Activated CD8-positive, alpha-beta T cell treated with anti-CD3 and anti-CD28 coated beads for 36 hours (primary cell): ENCODE measurements around the gene CMTM7. TPM values are rescaled to one million over a fixed set of nuclear protein-coding genes. Genes with fewer than 3 reads are reported as not detected.

Experiments used
- ATAC-seq: fragments of 200-7000 bp; cut with Tn5 transposase; one replicate; pipeline ENCODE4 v1.10.0; 2021; ENCODE audit warnings: mild to moderate bottlenecking, moderate library complexity
- CTCF ChIA-PET: fragments of 350-600 bp; sonication (Branson Sonifier 250); formaldehyde crosslinking; loops from one replicate; lab custom pipeline; 2021; ENCODE audit warnings: antibody characterized with exemption; lab: Charles Lee
- POLR2A ChIA-PET: fragments of 350-600 bp; sonication (Branson Sonifier 250); formaldehyde crosslinking; loops from one replicate; lab custom pipeline; 2021; ENCODE audit warnings: antibody characterized with exemption; lab: Charles Lee
- DNase-seq: peaks from one replicate; pipeline ENCODE4 v3.0.0-alpha.2; 2020
- H3K27ac Mint-ChIP-seq: one replicate; pipeline ENCODE4 v1.8.0; 2021; ENCODE audit warnings: mild to moderate bottlenecking, mixed read lengths
- H3K27me3 Mint-ChIP-seq: one replicate; pipeline ENCODE4 v1.8.0; 2021; ENCODE audit warnings: mixed read lengths
- H3K36me3 Mint-ChIP-seq: one replicate; pipeline ENCODE4 v1.8.0; 2021; ENCODE audit warnings: low read depth, mixed read lengths
- H3K4me1 Mint-ChIP-seq: one replicate; pipeline ENCODE4 v1.8.0; 2021; ENCODE audit warnings: low read depth, mixed read lengths
- H3K4me3 Mint-ChIP-seq: one replicate; pipeline ENCODE4 v1.8.0; 2021; ENCODE audit warnings: mild to moderate bottlenecking, moderate library complexity, mixed read lengths
- H3K9me3 Mint-ChIP-seq: one replicate; pipeline ENCODE4 v1.8.0; 2021; ENCODE audit warnings: mixed read lengths
- intact Hi-C: fragments of 100-400 bp; cut with micrococcal nuclease; formaldehyde crosslinking; loops from one replicate; pipeline ENCODE4 v1.10.0; 2022
- total RNA-seq, 2 experiments: library from RNA; stranded (reverse); gene quantifications; one replicate each; pipeline ENCODE4 v1.2.3, GENCODE V29; 2021
- TF ChIP-seq, protein P1 (sequence below): fragments of 200-600 bp; IDR thresholded peaks from one replicate; pipeline ENCODE4 v1.8.0; 2022; ENCODE audit warnings: antibody characterized with exemption, mild to moderate bottlenecking

CMTM7 gene
- total RNA-seq, 2 experiments from 2014 or later: 36.1 to 37.2 TPM

DNA sequence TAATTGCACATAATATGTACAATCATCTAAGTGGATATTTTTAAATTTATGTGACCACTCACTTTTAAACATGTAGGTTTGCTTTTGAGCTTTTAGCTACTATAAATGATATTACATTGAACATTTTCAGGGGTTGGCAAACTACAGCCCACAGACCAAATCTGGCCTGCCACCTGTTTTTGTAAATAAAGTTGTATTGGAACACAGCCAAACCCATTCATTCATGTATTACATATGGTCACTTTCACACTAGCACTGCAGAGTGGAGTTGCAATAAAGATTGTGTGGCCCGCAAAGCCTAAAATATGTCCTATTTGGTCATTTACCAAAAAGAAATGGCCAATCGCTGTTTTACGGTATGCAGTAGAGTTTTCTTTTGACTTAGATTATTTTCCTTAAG lies 21.2 kb downstream of the CMTM7 start:
- TF ChIP-seq, protein P1, sequence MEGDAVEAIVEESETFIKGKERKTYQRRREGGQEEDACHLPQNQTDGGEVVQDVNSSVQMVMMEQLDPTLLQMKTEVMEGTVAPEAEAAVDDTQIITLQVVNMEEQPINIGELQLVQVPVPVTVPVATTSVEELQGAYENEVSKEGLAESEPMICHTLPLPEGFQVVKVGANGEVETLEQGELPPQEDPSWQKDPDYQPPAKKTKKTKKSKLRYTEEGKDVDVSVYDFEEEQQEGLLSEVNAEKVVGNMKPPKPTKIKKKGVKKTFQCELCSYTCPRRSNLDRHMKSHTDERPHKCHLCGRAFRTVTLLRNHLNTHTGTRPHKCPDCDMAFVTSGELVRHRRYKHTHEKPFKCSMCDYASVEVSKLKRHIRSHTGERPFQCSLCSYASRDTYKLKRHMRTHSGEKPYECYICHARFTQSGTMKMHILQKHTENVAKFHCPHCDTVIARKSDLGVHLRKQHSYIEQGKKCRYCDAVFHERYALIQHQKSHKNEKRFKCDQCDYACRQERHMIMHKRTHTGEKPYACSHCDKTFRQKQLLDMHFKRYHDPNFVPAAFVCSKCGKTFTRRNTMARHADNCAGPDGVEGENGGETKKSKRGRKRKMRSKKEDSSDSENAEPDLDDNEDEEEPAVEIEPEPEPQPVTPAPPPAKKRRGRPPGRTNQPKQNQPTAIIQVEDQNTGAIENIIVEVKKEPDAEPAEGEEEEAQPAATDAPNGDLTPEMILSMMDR: no peak
- DNase-seq (no peak), ATAC-seq (no peak)
- intact Hi-C loops: no loop called here
- Mint-ChIP-seq H3K36me3 (peaks cover 22% of the 10 kb centered on the region), H3K9me3 (no peaks in the 10 kb centered on the region), H3K27me3 (no peaks in the 10 kb centered on the region), H3K4me3 (no peak overlapping the region), H3K27ac (no peak overlapping the region), H3K4me1 (peaks cover 63% of the 10 kb centered on the region)
- CTCF ChIA-PET: interaction anchor here (1.1 to 7.9 kb wide), 5 partner anchors 11 to 55 kb away, joined by 3 to 47 read pairs (median 17); no protein-coding TSS in a partner anchor
- POLR2A ChIA-PET: interaction anchor here (0.9 to 1.2 kb wide), 2 partner anchors 10 to 69 kb away, joined by 3 read pairs; no protein-coding TSS in a partner anchor

DNA sequence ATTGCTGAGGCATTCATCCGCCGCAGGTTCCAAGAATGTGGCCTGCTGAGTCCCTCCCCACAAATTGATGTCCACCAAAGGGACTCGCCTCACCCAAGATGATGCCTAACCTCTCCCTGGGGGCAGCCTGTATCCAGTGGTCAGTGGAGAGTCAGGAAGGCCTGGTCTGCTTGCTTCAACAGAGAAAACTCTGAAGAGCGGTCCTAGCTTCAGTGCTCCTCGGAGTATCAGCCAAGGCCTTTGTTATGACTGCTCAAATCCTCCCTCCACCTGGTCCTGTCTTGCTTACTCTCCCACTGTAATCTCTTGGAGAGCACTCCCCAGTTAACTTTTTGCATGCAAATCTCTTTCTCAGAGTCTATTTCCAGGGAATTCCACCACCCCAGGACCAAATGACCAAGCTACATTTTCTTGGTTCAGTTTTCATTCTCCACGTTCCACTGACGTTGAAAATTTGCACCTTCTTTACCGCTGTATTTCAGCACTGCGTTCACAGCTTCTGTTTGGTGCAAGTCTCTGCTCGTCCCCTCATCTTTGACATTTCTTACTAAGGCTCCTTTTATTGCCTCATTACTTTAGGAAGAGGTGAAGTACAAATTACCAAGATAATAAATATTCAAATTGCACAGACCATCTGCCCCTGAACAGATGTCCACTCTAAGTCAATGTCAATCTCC lies 22.3 kb downstream of the CMTM7 start:
- Mint-ChIP-seq H3K27me3 (no peaks in the 10 kb centered on the region), H3K27ac (peak overlapping the region; percentile 92), H3K4me3 (peak overlapping the region; percentile 39), H3K36me3 (peaks cover 22% of the 10 kb centered on the region), H3K4me1 (peaks cover 69% of the 10 kb centered on the region), H3K9me3 (no peaks in the 10 kb centered on the region)
- TF ChIP-seq, protein P1: no peak
- POLR2A ChIA-PET: interaction anchor here (0.7 to 1.7 kb wide), 9 partner anchors 9 to 100 kb away, joined by 3 to 8 read pairs (median 3); no protein-coding TSS in a partner anchor
- intact Hi-C loops: no loop called here
- CTCF ChIA-PET: interaction anchor here (1.1 to 7.9 kb wide), 10 partner anchors 8 to 54 kb away, joined by 3 to 47 read pairs (median 4); no protein-coding TSS in a partner anchor
- DNase-seq (no peak), ATAC-seq (peak; percentile 25)

DNA sequence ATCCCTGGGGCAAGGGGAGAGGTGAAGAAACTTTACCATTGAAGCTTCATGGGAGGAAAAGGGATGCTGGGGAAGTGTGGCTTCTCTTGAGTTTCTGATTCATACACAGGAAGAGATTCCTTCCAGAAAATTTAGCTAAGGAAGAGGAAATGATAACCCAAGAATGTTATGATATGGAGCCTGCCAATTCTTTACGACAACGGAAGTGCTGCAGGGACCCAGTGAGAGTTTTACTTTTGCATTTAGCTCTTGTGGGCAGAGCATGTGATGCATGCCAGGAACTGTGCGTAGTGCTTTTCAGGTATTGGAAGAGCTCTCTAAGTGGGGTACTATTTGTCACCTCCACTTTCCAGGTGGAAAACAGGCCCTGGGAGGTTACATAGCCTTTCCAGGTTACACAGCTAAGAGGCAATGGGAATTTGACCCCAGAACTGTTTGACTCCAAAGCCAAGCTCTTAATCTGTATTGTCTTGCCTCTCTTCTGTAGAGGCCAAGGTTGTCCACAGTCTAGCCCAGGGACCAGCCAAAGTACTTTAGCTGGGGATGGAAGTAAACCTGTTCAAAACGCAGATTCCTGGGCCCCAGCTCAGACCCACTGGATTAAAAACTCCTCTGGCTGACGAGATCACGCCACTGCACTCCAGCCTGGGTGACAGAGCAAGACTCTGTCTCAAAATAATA lies 23.0 kb downstream of the CMTM7 start:
- peaks cover 25% of the 10 kb centered on the region for H3K36me3 Mint-ChIP-seq
- TF ChIP-seq, protein P1: no peak
- ChIA-PET CTCF (interaction anchor here (1.1 to 7.9 kb wide), 8 partner anchors 9 to 53 kb away, joined by 3 to 47 read pairs (median 8); no protein-coding TSS in a partner anchor), POLR2A (interaction anchor here (0.7 to 1.7 kb wide), 9 partner anchors 12 to 101 kb away, joined by 3 to 8 read pairs (median 3); no protein-coding TSS in a partner anchor)
- H3K4me1 Mint-ChIP-seq: peaks cover 70% of the 10 kb centered on the region
- ATAC-seq (peak; percentile 89), DNase-seq (peak; percentile 67)
- H3K4me3 Mint-ChIP-seq: peak overlapping the region; percentile 39
- H3K27ac Mint-ChIP-seq: peak overlapping the region; percentile 92
- no peaks in the 10 kb centered on the region for H3K9me3 Mint-ChIP-seq
- intact Hi-C loops: no loop called here
- H3K27me3 Mint-ChIP-seq: no peaks in the 10 kb centered on the region

DNA sequence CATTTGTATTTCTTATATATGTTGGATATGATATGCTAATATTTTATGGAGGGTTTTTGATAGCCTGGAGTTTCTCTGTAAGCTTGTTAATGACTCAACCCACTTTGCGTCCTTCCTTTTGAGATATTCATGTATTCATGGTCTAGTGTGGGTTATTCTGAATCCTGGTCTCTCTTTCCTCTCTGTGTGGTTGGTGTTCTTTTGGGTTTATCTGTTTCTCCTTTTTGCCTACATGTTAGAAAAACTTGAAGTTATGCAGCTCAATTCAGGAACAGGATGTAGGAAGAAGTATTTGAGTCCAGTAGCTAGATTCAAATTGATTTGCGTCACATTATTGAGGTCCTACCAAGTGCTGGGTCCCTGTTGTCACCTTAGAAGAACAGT lies 28.1 kb downstream of the CMTM7 start:
- ChIA-PET POLR2A (interaction anchor here (1.3 to 1.9 kb wide), 4 partner anchors 10 to 35 kb away, joined by 3 to 17 read pairs (median 5); partner anchors contain the start of gene CMTM7), CTCF (interaction anchor here (0.8 to 2.4 kb wide), 6 partner anchors 13 to 130 kb away, joined by 3 to 14 read pairs (median 4); no protein-coding TSS in a partner anchor)
- peaks cover 94% of the 10 kb centered on the region for H3K4me1 Mint-ChIP-seq
- intact Hi-C loops: no loop called here
- peak overlapping the region; percentile 67 for H3K4me3 Mint-ChIP-seq
- H3K9me3 Mint-ChIP-seq: no peaks in the 10 kb centered on the region
- peak overlapping the region; percentile 93 for H3K27ac Mint-ChIP-seq
- ATAC-seq (no peak), DNase-seq (no peak)
- no peaks in the 10 kb centered on the region for H3K27me3 Mint-ChIP-seq
- peaks cover 17% of the 10 kb centered on the region for H3K36me3 Mint-ChIP-seq
- TF ChIP-seq, protein P1: no peak
